ENCODE measurements around the gene BRI3. TPM values are rescaled to one million over a fixed set of nuclear protein-coding genes. Genes with fewer than 3 reads are reported as not detected.

Gene BRI3
- total and polyA plus RNA-seq, 10 donors, result 59.3 to 264 (median 177) TPM

- Histone ChIP-seq H3K4me1 (peaks cover 45 to 82% (median 66%) of the 10 kb centered on the region in 6 donors), H3K27ac (peak overlapping the region in 6 of 8 donors; percentile 91 to 98 (median 96)), H3K4me3 (peak overlapping the region in 2 of 8 donors; percentile 7 to 79), H3K36me3 (peaks cover 0 to 94% (median 29%) of the 10 kb centered on the region in 6 donors), H3K9me3 (no peaks in the 10 kb centered on the region), H3K27me3 (replicated peaks in 1 of 7) (no peaks in the 10 kb centered on the region)
- DNase-seq, result no peak
- TF ChIP-seq POLR2AphosphoS5 (IDR thresholded peaks at IDR 0.05) (peak in 2 of 3 donors; percentile 58 to 75), CTCF (IDR thresholded peaks at IDR 0.05 in 8 of 11, conservative IDR thresholded peaks at IDR 0.05 in 3 of 11) (no peak)
- intact Hi-C loops (cut with DNase I; ENCODE audit: low total_unique reads), result no loop called here
- 44 to 63% (median 49%) methylated on average over 5 to 12 of the region's 12 CpGs for WGBS, 5 donors
These were observed 6.8 kb downstream of the BRI3 start for GRCh38 chr7:98288064-98288823.

- Histone ChIP-seq H3K27ac (peak overlapping the region in 4 of 8 donors; percentile 46 to 98 (median 80)), H3K4me3 (no peak overlapping the region), H3K27me3 (replicated peaks in 1 of 7) (no peaks in the 10 kb centered on the region), H3K4me1 (peaks cover 37 to 76% (median 54%) of the 10 kb centered on the region in 6 donors), H3K36me3 (peaks cover 0 to 94% (median 36%) of the 10 kb centered on the region in 6 donors), H3K9me3 (no peaks in the 10 kb centered on the region)
- intact Hi-C loops (cut with DNase I; ENCODE audit: low total_unique reads), result no loop called here
- DNase-seq, result no peak
- TF ChIP-seq POLR2AphosphoS5 (IDR thresholded peaks at IDR 0.05) (peak in 1 of 3 donors; percentile 12), CTCF (IDR thresholded peaks at IDR 0.05 in 8 of 11, conservative IDR thresholded peaks at IDR 0.05 in 3 of 11) (no peak)
- WGBS, 5 donors, result 70 to 92% (median 85%) methylated on average over 2 to 4 of the region's 4 CpGs
These were observed 7.9 kb downstream of the BRI3 start for GRCh38 chr7:98289333-98289875.

GRCh38 chr7:98291717-98292116 lies 10.2 kb downstream of the BRI3 start:
- TF ChIP-seq POLR2A (IDR thresholded peaks at IDR 0.05), result no peak
- TF ChIP-seq POLR2AphosphoS5 (IDR thresholded peaks at IDR 0.05), result peak in 1 of 3 donors; percentile 24
- no peak for TF ChIP-seq CTCF (IDR thresholded peaks at IDR 0.05 in 8 of 11, conservative IDR thresholded peaks at IDR 0.05 in 3 of 11)
- H3K4me1 ChIP-seq, result peaks cover 19 to 64% (median 37%) of the 10 kb centered on the region in 6 donors
- no peak for DNase-seq
- intact Hi-C loops (cut with DNase I; ENCODE audit: low total_unique reads), result loop anchor here (10.0 kb wide), 1 partner anchor 113 kb away; the partner anchor contains the start of gene BAIAP2L1
- no peak overlapping the region for H3K27ac ChIP-seq
- WGBS, 5 donors, result 79 to 86% (median 83%) methylated on average over 7 of the region's 7 CpGs
- no peak overlapping the region for H3K4me3 ChIP-seq
- no peaks in the 10 kb centered on the region for H3K27me3 ChIP-seq (replicated peaks in 1 of 7)
- H3K36me3 ChIP-seq, result peaks cover 0 to 94% (median 41%) of the 10 kb centered on the region in 6 donors
- no peaks in the 10 kb centered on the region for H3K9me3 ChIP-seq

- intact Hi-C loops (cut with DNase I; ENCODE audit: low total_unique reads), result loop anchor here (10.0 kb wide), 1 partner anchor 112 kb away; the partner anchor contains the start of gene BAIAP2L1
- DNase-seq, result no peak
- H3K27me3 ChIP-seq (replicated peaks in 1 of 7), result no peaks in the 10 kb centered on the region
- H3K4me3 ChIP-seq, result no peak overlapping the region
- H3K36me3 ChIP-seq, result peaks cover 0 to 92% (median 42%) of the 10 kb centered on the region in 6 donors
- 76 to 89% (median 82%) methylated on average over 17 of the region's 17 CpGs for WGBS, 5 donors
- TF ChIP-seq CTCF (IDR thresholded peaks at IDR 0.05 in 8 of 11, conservative IDR thresholded peaks at IDR 0.05 in 3 of 11), result no peak
- peak in 1 of 3 donors; percentile 20 for TF ChIP-seq POLR2AphosphoS5 (IDR thresholded peaks at IDR 0.05)
- H3K4me1 ChIP-seq, result peaks cover 8 to 49% (median 21%) of the 10 kb centered on the region in 6 donors
- H3K9me3 ChIP-seq, result no peaks in the 10 kb centered on the region
- no peak overlapping the region for H3K27ac ChIP-seq
These were observed 11.8 kb downstream of the BRI3 start for GRCh38 chr7:98293265-98293664.

All from spleen (tissue), 11 donors.